SK-N-SH treated with all-trans-retinoic acid at 6 μM for 48 hours (cell line): ENCODE measurements around the gene ALPK3.

Source experiments
- ESRRG ChIP-seq: fragments of 250-450 bp; sonication (Bioruptor Pico); IDR thresholded peaks from 2 replicates; pipeline ENCODE4 v1.6.1; 2021; ENCODE audit warnings: mild to moderate bottlenecking
- PPARA ChIP-seq: fragments of 250-450 bp; sonication (Bioruptor Pico); IDR thresholded peaks from 2 replicates; pipeline ENCODE4 v1.5.0; 2020; ENCODE audit warnings: mild to moderate bottlenecking, borderline replicate concordance
- RARB ChIP-seq: fragments of 250-450 bp; sonication (Bioruptor Pico); IDR thresholded peaks from 2 replicates; pipeline ENCODE4 v1.8.0; 2021; ENCODE audit warnings: mild to moderate bottlenecking, moderate library complexity
- TOX ChIP-seq: fragments of 250-450 bp; sonication (Bioruptor Pico); IDR thresholded peaks from 2 replicates; pipeline ENCODE4 v1.8.0; 2021; ENCODE audit warnings: mild to moderate bottlenecking, moderate library complexity, borderline replicate concordance
- ZFP3 ChIP-seq: fragments of 250-450 bp; sonication (Bioruptor Pico); IDR thresholded peaks from 2 replicates; pipeline ENCODE4 v1.5.0; 2020; ENCODE audit warnings: mild to moderate bottlenecking, moderate library complexity
- ZNF565 ChIP-seq: fragments of 450-650 bp; formaldehyde crosslinking; conservative IDR thresholded peaks from 2 replicates; pipeline ENCODE4 v1.5.0; 2020; ENCODE audit warnings: low read depth, mild to moderate bottlenecking, moderate library complexity
- ZNF8 ChIP-seq: fragments of 450-650 bp; formaldehyde crosslinking; IDR thresholded peaks from 2 replicates; pipeline ENCODE4 v1.5.0; 2020; ENCODE audit warnings: mild to moderate bottlenecking, moderate library complexity
- TF ChIP-seq, protein P1 (sequence below): fragments of 250-450 bp; sonication (Bioruptor Pico); IDR thresholded peaks from 2 replicates; pipeline ENCODE4 v1.5.1; 2020; ENCODE audit warnings: low read depth, mild to moderate bottlenecking, moderate library complexity

DNA sequence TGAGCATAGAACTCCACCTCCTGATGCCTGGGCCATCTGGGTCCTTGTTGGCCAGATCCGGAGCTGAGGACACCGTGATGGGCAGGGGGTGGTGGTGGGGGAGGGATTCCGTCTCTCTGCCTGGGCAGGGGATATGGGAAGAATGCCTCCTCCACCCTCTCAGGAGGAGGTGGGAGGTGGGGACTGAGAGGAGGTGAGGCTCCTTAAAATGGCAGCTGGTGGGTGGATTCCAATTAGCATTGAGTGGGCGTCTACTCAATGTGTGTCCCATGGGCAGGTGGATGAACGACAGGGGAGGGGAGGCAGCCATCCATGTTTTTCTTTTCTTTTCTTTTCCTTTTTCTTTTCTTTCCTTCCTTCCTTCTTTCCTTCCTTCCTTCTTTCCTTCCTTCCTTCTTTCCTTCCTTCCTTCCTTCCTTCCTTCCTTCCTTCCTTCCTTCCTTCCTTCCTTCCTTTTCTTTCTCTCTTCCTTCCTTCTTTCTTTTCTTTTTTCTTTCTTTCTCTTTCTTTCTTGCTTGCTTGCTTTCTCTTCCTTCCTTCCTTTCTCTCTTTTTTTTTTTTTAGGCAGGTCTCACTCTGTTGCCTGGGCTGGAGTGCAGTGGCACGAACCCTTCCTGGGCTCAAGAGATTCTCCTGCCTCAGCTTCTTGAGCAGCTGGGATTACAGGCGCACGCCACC lies 72.3 kb downstream of the ALPK3 start:
- no peak for TF ChIP-seq ZNF565 (CRISPR knock-in tag)
- no peak for TF ChIP-seq ZNF8
- TF ChIP-seq, protein P1, sequence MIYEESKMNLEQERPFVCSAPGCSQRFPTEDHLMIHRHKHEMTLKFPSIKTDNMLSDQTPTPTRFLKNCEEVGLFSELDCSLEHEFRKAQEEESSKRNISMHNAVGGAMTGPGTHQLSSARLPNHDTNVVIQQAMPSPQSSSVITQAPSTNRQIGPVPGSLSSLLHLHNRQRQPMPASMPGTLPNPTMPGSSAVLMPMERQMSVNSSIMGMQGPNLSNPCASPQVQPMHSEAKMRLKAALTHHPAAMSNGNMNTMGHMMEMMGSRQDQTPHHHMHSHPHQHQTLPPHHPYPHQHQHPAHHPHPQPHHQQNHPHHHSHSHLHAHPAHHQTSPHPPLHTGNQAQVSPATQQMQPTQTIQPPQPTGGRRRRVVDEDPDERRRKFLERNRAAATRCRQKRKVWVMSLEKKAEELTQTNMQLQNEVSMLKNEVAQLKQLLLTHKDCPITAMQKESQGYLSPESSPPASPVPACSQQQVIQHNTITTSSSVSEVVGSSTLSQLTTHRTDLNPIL (CRISPR knock-in tag), result no peak
- TF ChIP-seq PPARA (CRISPR knock-in tag), result no peak
- TF ChIP-seq RARB, result no peak
- no peak for TF ChIP-seq TOX (CRISPR knock-in tag)
- TF ChIP-seq ESRRG (CRISPR knock-in tag), result no peak
- no peak for TF ChIP-seq ZFP3 (CRISPR knock-in tag)
